HG02642 (cell line): ENCODE data around the gene TOR4A.

Experiments
- ATAC-seq: cut with Tn5 transposase; IDR thresholded peaks from one replicate; pipeline ENCODE4 v1.9.1; 2021; ENCODE audit warnings: mild to moderate bottlenecking; ENCODE audit not compliant: unreplicated experiment, poor library complexity

The TOR4A gene

GRCh38 chr9:137304383-137305059 is 27.0 kb downstream of the TOR4A start:
- no peak for ATAC-seq

GRCh38 chr9:137305060-137305797 is 27.7 kb downstream of the TOR4A start:
- no peak for ATAC-seq

GRCh38 chr9:137305798-137306065 is 28.2 kb downstream of the TOR4A start:
- no peak for ATAC-seq

DNA sequence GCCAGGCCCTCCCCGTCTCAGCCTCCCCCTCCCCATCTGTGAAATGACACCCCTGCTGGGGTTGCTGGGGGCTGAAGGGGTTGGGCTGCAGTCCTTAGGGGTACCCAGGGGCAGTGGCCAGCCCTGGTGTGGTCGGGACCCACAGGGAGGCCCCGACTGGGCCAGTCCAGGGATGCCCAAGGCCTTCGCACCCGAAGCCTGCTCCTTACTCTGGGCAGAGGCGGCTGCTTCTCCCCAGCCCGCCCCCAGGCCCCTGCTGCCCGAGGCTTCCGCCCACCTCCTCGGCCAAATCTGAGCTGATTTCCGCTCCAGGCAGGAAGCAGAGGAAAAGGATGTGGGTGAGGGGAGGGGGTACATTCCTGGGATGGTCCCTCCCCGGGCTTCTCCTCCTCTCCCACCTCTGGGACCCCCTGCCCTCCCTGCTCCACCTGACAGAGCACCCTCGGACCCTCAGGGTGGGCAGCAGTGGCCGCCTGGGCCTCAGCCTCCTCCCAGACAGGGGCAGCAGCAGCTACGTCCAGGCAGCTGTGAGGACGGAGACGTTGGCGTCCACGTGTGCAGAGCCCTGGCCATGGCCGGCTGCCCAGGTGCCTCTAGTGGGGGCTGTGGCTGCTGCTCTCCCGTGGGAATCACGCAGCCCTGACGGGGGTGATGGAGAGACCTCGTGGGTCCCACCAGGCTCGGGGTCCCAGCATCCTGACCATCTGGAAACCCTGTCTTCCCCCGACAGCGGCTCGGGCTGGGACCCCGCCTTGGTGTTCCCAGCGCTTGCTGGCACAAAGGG is 28.7 kb downstream of the TOR4A start:
- ATAC-seq = no peak

GRCh38 chr9:137306850-137307254 is 29.3 kb downstream of the TOR4A start:
- ATAC-seq = no peak

- ATAC-seq = no peak
Observed at GRCh38 chr9:137307255-137308056, 29.9 kb downstream of the TOR4A start.

DNA sequence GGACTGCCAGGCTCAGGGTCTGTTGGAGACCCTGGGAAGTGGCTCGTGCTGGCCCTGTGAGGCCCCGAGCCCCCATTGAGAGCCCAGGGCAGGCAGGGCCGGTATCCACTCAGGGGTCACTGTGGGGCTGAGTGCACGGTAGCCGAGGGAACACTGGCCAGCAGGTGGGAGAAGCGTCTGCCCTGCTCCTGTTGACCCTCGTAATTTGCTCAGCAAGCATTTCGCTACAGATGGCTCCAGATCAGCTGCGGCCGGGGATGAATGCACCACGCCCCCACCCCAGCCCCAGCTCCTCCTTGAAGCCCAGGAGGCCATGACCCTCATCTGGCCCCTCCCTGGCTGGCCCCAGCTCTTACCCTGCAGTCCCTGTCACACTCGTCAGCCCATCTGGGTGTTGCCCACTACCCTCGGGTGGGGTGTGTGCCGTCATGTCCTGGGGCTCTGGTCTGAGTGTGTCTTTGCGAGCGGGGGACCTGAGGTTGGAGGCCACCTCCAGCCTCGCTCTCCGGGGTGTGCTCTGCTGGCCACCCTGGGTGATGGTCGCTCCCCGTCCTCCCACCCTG is 30.6 kb downstream of the TOR4A start:
- no peak for ATAC-seq

GRCh38 chr9:137309368-137310188 is 32.1 kb downstream of the TOR4A start:
- ATAC-seq = no peak

DNA sequence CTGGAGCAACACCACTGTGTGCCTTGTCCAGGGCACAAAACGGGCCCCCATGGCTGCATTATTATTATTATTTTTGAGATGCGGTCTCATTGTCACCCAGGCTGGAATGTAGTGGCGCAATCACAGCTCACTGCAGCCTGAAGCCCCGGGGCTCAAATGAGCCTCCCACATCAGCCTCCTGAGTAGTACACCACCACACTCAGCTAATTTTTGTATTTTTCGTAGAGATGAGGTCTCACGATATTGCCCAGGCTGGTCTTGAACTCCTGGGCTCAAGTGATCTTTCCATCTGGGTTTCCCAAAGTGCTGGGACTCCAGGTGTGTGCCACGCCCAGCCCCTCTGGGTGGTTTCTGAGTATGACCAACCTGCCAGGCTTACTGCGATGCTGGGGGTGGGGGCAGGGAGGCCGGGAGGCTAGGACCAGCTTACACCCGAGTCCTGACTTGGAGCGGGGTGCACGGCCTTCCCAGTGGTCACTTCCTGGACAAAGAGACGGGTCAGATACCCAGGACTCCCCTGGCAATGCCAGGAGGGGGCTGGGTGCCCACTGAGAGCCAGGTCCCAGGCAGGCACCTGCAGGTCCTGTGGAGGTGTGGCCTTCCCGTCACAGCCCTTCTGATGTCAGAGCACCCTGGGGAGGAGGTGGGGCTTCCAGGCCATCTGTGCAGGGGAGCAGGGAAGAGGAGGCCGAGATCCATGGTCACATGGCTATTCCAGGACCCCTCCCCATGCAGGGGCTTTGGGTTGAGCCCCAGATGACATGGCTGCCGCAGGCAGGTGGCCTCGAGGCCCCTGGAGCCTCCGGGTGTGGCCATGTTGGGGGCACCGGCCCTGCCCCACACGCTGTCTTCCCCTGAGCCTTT is 32.9 kb downstream of the TOR4A start:
- no peak for ATAC-seq

- no peak for ATAC-seq
Observed at GRCh38 chr9:137311171-137311985, 33.9 kb downstream of the TOR4A start.

DNA sequence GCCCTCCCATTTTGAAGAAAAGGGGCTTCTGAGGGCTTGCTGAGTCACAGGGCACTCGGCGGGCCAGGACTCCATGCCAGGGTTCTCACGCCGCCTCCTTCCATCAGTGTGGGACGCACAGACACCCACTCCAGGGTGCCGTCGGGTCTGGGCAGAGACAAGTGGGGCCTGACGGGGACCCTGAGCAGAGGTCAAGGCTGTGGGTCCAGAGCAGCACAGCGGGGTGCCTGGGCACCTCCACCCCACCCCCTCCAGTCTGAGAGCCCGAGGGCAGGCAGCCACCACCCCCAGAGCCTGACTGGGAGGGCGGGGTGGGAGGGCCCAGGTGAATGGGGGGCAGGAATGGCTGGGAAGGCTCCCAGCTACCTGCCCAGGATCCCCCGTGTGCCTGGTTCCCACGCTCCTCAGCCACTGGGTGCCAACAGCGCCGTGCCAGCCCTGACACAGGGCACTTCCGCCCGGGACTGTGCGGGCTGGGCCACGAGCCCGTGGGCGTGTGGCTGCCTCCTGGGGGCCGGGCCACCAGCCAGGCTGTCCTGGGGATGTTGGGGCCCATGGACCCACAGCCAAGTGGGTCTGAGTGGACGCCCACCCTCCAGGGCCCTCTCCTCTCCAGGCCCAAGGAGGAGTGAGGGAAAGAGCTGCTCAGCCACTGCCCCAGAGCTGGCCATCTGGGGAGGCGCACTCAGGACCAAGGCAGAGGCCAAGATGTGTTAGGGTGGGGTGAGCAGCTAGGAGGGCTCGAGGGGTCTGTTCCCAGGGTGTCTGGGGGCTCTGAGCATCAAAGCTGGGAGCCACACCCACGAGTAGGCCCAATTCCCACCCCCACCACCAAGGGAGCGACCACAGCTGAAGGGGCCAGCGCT is 34.7 kb downstream of the TOR4A start:
- no peak for ATAC-seq

DNA sequence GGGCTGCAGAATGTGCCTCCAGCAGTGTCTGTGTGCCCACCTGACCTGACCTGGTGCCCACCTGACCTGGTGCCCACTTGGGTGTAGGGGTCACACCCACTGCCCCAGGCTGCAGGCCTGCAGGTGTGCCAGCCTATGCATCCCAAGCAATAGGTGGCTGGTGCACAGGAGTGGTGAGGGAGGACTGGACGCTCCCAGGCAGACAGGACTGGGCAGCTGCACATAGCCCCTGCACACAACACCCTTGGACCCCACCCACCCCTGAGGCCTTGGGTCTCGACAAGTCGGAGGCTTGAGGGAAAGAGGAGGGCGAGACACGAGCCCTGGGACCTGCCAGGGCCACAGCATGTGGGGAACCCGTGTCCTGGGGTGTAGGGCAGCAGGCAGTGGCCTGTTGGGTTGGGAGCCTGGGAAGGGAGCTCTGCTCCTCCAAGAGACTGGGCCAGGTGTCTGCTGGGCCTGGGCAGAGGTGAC is 35.4 kb downstream of the TOR4A start:
- ATAC-seq = no peak

GRCh38 chr9:137313326-137313936 is 35.9 kb downstream of the TOR4A start:
- ATAC-seq = no peak

DNA sequence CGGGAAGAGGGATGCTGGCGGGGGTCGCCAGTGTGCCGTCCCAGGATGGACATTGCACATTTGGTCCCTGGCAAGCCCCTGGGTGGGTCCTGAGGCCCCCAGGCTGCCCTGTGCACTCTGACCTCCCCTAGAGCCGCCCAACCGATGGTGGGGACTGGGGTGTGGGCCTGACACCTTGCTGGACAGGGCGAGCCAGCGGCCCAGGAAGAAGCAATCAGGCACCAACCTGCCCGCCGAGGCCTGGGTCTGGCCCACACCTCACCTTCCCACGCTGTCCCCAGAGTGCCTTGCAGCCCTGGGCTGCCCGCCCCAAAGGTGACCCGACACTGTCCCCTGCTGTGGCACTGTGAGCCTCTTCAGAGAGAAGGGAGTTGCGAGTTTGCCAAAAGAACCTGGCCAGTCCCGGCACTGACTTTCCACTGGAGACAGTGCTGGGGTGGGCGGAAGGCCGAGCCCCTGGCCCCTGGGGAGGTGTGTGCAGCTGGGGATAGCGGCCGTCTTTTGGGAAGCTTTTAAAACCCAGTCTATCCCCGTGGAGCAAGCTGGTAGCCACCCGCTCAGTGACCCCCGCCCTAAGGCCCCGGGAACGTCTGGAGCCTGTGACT is 36.5 kb downstream of the TOR4A start:
- ATAC-seq = no peak

GRCh38 chr9:137314561-137315560 is 37.3 kb downstream of the TOR4A start:
- no peak for ATAC-seq
